ENCODE data around the gene CACNG7. TPM values are rescaled to one million over a fixed set of nuclear protein-coding genes. Genes with fewer than 3 reads are reported as not detected.

Gene CACNG7
- polyA plus RNA-seq, 3 donors: not detected

DNA sequence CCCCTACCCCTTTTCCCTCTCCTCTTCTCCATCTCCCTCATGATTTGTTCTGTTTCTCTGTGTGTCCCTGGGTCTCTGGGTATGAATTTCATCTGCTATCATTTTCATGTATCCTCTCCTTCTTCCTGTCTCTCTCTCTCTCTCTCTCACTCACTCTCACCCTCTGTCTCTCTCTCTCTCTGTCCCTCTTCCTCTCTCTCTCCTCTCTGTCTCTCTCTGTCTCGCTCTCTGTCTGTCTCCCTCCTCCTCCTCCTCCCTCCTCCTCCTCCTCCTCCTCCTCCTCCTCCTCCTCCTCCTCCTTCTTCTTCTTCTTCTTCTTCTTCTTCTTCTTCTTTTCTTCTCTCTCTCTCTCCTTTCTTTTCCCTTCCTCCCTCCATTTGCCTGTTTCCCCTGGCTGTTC is 3.3 kb upstream of the CACNG7 start:
- Histone ChIP-seq H3K27me3 (ENCODE audit: control insufficient read depth in 2 of 2, insufficient read depth in 2 of 2, low read length in 2 of 2) (peaks cover 30 to 60% of the 10 kb centered on the region in 2 donors), H3K9me3 (replicated peaks in 1 of 2; ENCODE audit: control insufficient read depth in 1 of 2, insufficient read depth in 1 of 2, low read length in 2 of 2) (peaks cover 0 to 13% of the 10 kb centered on the region in 2 donors), H4K20me1 (ENCODE audit: insufficient read depth, low read length) (no peaks in the 10 kb centered on the region), H3K27ac (ENCODE audit: low read depth in 1 of 2, low read length in 2 of 2) (no peak overlapping the region), H3K79me2 (ENCODE audit: insufficient read depth, low read length) (no peaks in the 10 kb centered on the region), H3K4me1 (ENCODE audit: control insufficient read depth in 1 of 2, insufficient read depth in 2 of 2, low read length in 2 of 2) (peaks cover 14 to 24% of the 10 kb centered on the region in 2 donors), H2AFZ (ENCODE audit: insufficient read depth, low read depth, low read length, poor library complexity, severe bottlenecking) (no peak overlapping the region), H3K4me2 (replicated peaks; ENCODE audit: extremely low read depth, low read length, poor library complexity, severe bottlenecking) (no peak overlapping the region), H3K4me3 (replicated peaks in 1 of 3; ENCODE audit: low read depth in 2 of 3, low read length in 3 of 3) (no peak overlapping the region), H3K9ac (ENCODE audit: insufficient read depth, low read length, poor library complexity, severe bottlenecking) (no peak overlapping the region), H3K36me3 (replicated peaks in 1 of 2; ENCODE audit: control insufficient read depth in 1 of 2, insufficient read depth in 2 of 2, low read length in 2 of 2) (no peaks in the 10 kb centered on the region)
- DNase-seq: no peak
- Mint-ChIP-seq H3K4me3 (peak overlapping the region in 1 of 2 donors; percentile 78), H3K9me3 (peaks cover 0 to 28% (median 22%) of the 10 kb centered on the region in 7 donors), H3K4me1 (peaks cover 27% of the 10 kb centered on the region), H3K27me3 (ENCODE audit: low read depth in 3 of 3) (peaks cover 60 to 75% (median 64%) of the 10 kb centered on the region in 3 donors), H3K27ac (no peak overlapping the region), H3K36me3 (peaks cover 14 to 23% of the 10 kb centered on the region in 2 donors)
- TF ChIP-seq, protein P1, sequence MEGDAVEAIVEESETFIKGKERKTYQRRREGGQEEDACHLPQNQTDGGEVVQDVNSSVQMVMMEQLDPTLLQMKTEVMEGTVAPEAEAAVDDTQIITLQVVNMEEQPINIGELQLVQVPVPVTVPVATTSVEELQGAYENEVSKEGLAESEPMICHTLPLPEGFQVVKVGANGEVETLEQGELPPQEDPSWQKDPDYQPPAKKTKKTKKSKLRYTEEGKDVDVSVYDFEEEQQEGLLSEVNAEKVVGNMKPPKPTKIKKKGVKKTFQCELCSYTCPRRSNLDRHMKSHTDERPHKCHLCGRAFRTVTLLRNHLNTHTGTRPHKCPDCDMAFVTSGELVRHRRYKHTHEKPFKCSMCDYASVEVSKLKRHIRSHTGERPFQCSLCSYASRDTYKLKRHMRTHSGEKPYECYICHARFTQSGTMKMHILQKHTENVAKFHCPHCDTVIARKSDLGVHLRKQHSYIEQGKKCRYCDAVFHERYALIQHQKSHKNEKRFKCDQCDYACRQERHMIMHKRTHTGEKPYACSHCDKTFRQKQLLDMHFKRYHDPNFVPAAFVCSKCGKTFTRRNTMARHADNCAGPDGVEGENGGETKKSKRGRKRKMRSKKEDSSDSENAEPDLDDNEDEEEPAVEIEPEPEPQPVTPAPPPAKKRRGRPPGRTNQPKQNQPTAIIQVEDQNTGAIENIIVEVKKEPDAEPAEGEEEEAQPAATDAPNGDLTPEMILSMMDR (IDR thresholded peaks at IDR 0.05): no peak
- intact Hi-C loops (cut with micrococcal nuclease): loop anchor here (2.0 kb wide), 1 partner anchor 125 kb away; no protein-coding TSS in a partner anchor
- no CpG with 5 or more reads among the region's 1 CpG for WGBS (ENCODE audit: insufficient coverage)

GRCh38 chr19:53906211-53907192 is 2.6 kb upstream of the CACNG7 start:
- Histone ChIP-seq H3K36me3 (replicated peaks in 1 of 2; ENCODE audit: control insufficient read depth in 1 of 2, insufficient read depth in 2 of 2, low read length in 2 of 2) (no peaks in the 10 kb centered on the region), H3K9ac (ENCODE audit: insufficient read depth, low read length, poor library complexity, severe bottlenecking) (no peak overlapping the region), H3K79me2 (ENCODE audit: insufficient read depth, low read length) (no peaks in the 10 kb centered on the region), H3K4me1 (ENCODE audit: control insufficient read depth in 1 of 2, insufficient read depth in 2 of 2, low read length in 2 of 2) (peaks cover 14 to 24% of the 10 kb centered on the region in 2 donors), H3K9me3 (replicated peaks in 1 of 2; ENCODE audit: control insufficient read depth in 1 of 2, insufficient read depth in 1 of 2, low read length in 2 of 2) (peaks cover 0 to 16% of the 10 kb centered on the region in 2 donors), H4K20me1 (ENCODE audit: insufficient read depth, low read length) (no peaks in the 10 kb centered on the region), H3K4me2 (replicated peaks; ENCODE audit: extremely low read depth, low read length, poor library complexity, severe bottlenecking) (peak overlapping the region; percentile 13), H2AFZ (ENCODE audit: insufficient read depth, low read depth, low read length, poor library complexity, severe bottlenecking) (no peak overlapping the region), H3K27me3 (ENCODE audit: control insufficient read depth in 2 of 2, insufficient read depth in 2 of 2, low read length in 2 of 2) (peaks cover 32 to 67% of the 10 kb centered on the region in 2 donors), H3K4me3 (replicated peaks in 1 of 3; ENCODE audit: low read depth in 2 of 3, low read length in 3 of 3) (no peak overlapping the region), H3K27ac (ENCODE audit: low read depth in 1 of 2, low read length in 2 of 2) (no peak overlapping the region)
- DNase-seq: peak; percentile 27 to 59 (median 54)
- Mint-ChIP-seq H3K4me3 (peak overlapping the region in 1 of 2 donors; percentile 87), H3K9me3 (peaks cover 0 to 34% (median 22%) of the 10 kb centered on the region in 7 donors), H3K27me3 (ENCODE audit: low read depth in 3 of 3) (peaks cover 66 to 79% (median 68%) of the 10 kb centered on the region in 3 donors), H3K4me1 (peaks cover 27% of the 10 kb centered on the region), H3K36me3 (peaks cover 14 to 23% of the 10 kb centered on the region in 2 donors), H3K27ac (peak overlapping the region in 1 of 7 donors; percentile 69)
- 14% methylated on average over 41 of the region's 48 CpGs for WGBS (ENCODE audit: insufficient coverage)
- TF ChIP-seq, protein P1 (IDR thresholded peaks at IDR 0.05): peak; percentile 99
- intact Hi-C loops (cut with micrococcal nuclease): loop anchor here (2.0 kb wide), 1 partner anchor 124 kb away; no protein-coding TSS in a partner anchor

Data from CD14-positive monocyte (primary cell).